ENCODE measurements around the gene TSGA10IP.

DNA sequence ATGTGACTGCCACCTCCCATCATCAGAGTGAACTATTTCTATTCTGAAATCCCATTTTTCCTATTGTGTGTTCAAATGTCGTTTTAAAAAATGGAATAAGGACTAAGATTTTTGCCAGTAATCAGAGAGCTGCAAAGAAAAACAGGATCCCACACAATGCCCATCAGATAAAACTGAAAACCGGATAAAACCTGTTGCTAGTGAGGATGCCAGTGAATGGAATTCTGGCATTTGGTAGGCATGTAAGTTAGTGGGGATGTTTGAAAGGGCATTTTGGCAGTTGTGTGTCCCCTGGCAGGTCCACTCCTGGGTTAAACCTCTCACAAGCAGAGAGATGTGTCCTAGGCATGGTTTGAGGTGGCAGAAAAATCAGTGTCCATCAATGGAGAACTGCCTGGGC is 19.9 kb upstream of the TSGA10IP start:
- no peak for TF ChIP-seq JUND (IDR thresholded peaks at IDR 0.05)
- no peak for TF ChIP-seq POLR2A (IDR thresholded peaks at IDR 0.05; ENCODE audit: borderline replicate concordance, extremely low read depth, insufficient read depth, insufficient read length)
- TF ChIP-seq, protein P1, sequence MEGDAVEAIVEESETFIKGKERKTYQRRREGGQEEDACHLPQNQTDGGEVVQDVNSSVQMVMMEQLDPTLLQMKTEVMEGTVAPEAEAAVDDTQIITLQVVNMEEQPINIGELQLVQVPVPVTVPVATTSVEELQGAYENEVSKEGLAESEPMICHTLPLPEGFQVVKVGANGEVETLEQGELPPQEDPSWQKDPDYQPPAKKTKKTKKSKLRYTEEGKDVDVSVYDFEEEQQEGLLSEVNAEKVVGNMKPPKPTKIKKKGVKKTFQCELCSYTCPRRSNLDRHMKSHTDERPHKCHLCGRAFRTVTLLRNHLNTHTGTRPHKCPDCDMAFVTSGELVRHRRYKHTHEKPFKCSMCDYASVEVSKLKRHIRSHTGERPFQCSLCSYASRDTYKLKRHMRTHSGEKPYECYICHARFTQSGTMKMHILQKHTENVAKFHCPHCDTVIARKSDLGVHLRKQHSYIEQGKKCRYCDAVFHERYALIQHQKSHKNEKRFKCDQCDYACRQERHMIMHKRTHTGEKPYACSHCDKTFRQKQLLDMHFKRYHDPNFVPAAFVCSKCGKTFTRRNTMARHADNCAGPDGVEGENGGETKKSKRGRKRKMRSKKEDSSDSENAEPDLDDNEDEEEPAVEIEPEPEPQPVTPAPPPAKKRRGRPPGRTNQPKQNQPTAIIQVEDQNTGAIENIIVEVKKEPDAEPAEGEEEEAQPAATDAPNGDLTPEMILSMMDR (IDR thresholded peaks at IDR 0.05 in 2 of 3, conservative IDR thresholded peaks at IDR 0.05 in 1 of 3; ENCODE audit: borderline replicate concordance in 1 of 3, insufficient read depth in 1 of 3, low read depth in 2 of 3, low read length in 2 of 3) = no peak
- no peak for TF ChIP-seq EZH2 (IDR thresholded peaks at IDR 0.05)
- TF ChIP-seq, protein P2, sequence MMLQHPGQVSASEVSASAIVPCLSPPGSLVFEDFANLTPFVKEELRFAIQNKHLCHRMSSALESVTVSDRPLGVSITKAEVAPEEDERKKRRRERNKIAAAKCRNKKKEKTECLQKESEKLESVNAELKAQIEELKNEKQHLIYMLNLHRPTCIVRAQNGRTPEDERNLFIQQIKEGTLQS (IDR thresholded peaks at IDR 0.05) = no peak
- no peak for TF ChIP-seq EZH2phosphoT487 (IDR thresholded peaks at IDR 0.05; ENCODE audit: borderline replicate concordance)
- no peak for TF ChIP-seq ZNF274 (IDR thresholded peaks at IDR 0.05; ENCODE audit: low read depth, low read length)
- TF ChIP-seq, protein P3, sequence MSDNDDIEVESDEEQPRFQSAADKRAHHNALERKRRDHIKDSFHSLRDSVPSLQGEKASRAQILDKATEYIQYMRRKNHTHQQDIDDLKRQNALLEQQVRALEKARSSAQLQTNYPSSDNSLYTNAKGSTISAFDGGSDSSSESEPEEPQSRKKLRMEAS (IDR thresholded peaks at IDR 0.05) = no peak
- TF ChIP-seq SRF (IDR thresholded peaks at IDR 0.05; ENCODE audit: low read depth) = no peak
- no peak for TF ChIP-seq TCF7L2 (IDR thresholded peaks at IDR 0.05; ENCODE audit: borderline replicate concordance, extremely low read depth, insufficient read depth, insufficient read length)
